MM.1S (cell line): ENCODE data around the gene MINDY4.

Experiments
- DNase-seq: peaks from one replicate; pipeline ENCODE4 v3.0.0-alpha.2; 2015
- H2AFZ ChIP-seq: fragments of 300-600 bp; sonication (generic); 2 replicates; pipeline ENCODE4 v1.6.0; 2016; ENCODE audit warnings: antibody characterized with exemption, low read length
- H3F3A ChIP-seq: fragments of 300-600 bp; sonication (generic); 2 replicates; pipeline ENCODE4 v1.6.1; 2016; ENCODE audit warnings: mild to moderate bottlenecking, antibody characterized with exemption, low read length, moderate library complexity, mixed read lengths; ENCODE audit not compliant: insufficient read depth
- H3K27ac ChIP-seq: fragments of 300-600 bp; sonication (generic); 2 replicates; pipeline ENCODE4 v1.5.1; 2016; ENCODE audit warnings: mild to moderate bottlenecking, low read length
- H3K27me3 ChIP-seq: fragments of 300-600 bp; sonication (generic); replicated peaks from 2 replicates; pipeline ENCODE4 v1.6.0; 2016; ENCODE audit warnings: low read length; ENCODE audit not compliant: insufficient read depth
- H3K36me3 ChIP-seq: fragments of 300-600 bp; sonication (generic); replicated peaks from 2 replicates; pipeline ENCODE4 v1.6.1; 2016; ENCODE audit warnings: mild to moderate bottlenecking, low read length, mixed read lengths; ENCODE audit not compliant: insufficient read depth
- H3K4me1 ChIP-seq: fragments of 300-600 bp; sonication (generic); 2 replicates; pipeline ENCODE4 v1.6.1; 2016; ENCODE audit warnings: low read length, mixed read lengths
- H3K4me2 ChIP-seq: fragments of 300-600 bp; sonication (generic); 2 replicates; pipeline ENCODE4 v1.6.0; 2016; ENCODE audit warnings: low read depth, low read length
- H3K4me3 ChIP-seq: fragments of 300-600 bp; sonication (generic); 2 replicates; pipeline ENCODE4 v1.5.1; 2016; ENCODE audit warnings: low read length, mixed read lengths
- H3K79me2 ChIP-seq: fragments of 300-600 bp; sonication (generic); 2 replicates; pipeline ENCODE4 v1.6.1; 2016; ENCODE audit warnings: mixed run types, low read length, mixed read lengths
- H3K9ac ChIP-seq: fragments of 300-600 bp; sonication (generic); 2 replicates; pipeline ENCODE4 v1.6.1; 2016; ENCODE audit warnings: low read length, mixed read lengths
- H3K9me2 ChIP-seq: fragments of 300-600 bp; sonication (generic); replicated peaks from 2 replicates; pipeline ENCODE4 v1.6.1; 2016; ENCODE audit warnings: mild to moderate bottlenecking, low read length, mixed read lengths; ENCODE audit not compliant: insufficient read depth
- H3K9me3 ChIP-seq: fragments of 300-600 bp; sonication (generic); replicated peaks from 2 replicates; pipeline ENCODE4 v1.6.1; 2016; ENCODE audit warnings: mild to moderate bottlenecking, low read length, mixed read lengths; ENCODE audit not compliant: insufficient read depth
- H4K20me1 ChIP-seq: fragments of 300-600 bp; sonication (generic); 2 replicates; pipeline ENCODE4 v1.6.1; 2016; ENCODE audit warnings: mild to moderate bottlenecking, low read length, moderate library complexity, mixed read lengths; ENCODE audit not compliant: insufficient read depth
- EZH2 ChIP-seq: fragments of 300-600 bp; sonication (generic); optimal IDR thresholded peaks from 2 replicates; pipeline ENCODE3; 2017; ENCODE audit warnings: low read depth, mild to moderate bottlenecking, antibody characterized with exemption, low read length, mixed read lengths
- EZH2phosphoT487 ChIP-seq: fragments of 300-600 bp; sonication (generic); IDR thresholded peaks from 2 replicates; pipeline ENCODE4 v1.6.1; 2018; ENCODE audit warnings: antibody characterized with exemption, low read length
- TF ChIP-seq, protein P1 (sequence below): fragments of 300-600 bp; sonication (generic); IDR thresholded peaks from 2 replicates; pipeline ENCODE4 v1.5.1; 2016; ENCODE audit warnings: antibody characterized with exemption, low read length, mixed read lengths

MINDY4 gene

GRCh38 chr7:30890226-30890625 lies 119.0 kb downstream of the MINDY4 start:
- Histone ChIP-seq H3K36me3 (no peaks in the 10 kb centered on the region), H3K9me3 (no peaks in the 10 kb centered on the region), H3K4me1 (no peaks in the 10 kb centered on the region), H3K9me2 (no peaks in the 10 kb centered on the region), H3K4me2 (no peak overlapping the region), H3K27me3 (no peaks in the 10 kb centered on the region), H4K20me1 (no peaks in the 10 kb centered on the region), H3K9ac (no peak overlapping the region), H2AFZ (no peak overlapping the region), H3K27ac (no peak overlapping the region), H3K79me2 (no peaks in the 10 kb centered on the region), H3K4me3 (no peak overlapping the region), H3F3A (no peaks in the 10 kb centered on the region)
- DNase-seq, result no peak
- TF ChIP-seq, protein P1, sequence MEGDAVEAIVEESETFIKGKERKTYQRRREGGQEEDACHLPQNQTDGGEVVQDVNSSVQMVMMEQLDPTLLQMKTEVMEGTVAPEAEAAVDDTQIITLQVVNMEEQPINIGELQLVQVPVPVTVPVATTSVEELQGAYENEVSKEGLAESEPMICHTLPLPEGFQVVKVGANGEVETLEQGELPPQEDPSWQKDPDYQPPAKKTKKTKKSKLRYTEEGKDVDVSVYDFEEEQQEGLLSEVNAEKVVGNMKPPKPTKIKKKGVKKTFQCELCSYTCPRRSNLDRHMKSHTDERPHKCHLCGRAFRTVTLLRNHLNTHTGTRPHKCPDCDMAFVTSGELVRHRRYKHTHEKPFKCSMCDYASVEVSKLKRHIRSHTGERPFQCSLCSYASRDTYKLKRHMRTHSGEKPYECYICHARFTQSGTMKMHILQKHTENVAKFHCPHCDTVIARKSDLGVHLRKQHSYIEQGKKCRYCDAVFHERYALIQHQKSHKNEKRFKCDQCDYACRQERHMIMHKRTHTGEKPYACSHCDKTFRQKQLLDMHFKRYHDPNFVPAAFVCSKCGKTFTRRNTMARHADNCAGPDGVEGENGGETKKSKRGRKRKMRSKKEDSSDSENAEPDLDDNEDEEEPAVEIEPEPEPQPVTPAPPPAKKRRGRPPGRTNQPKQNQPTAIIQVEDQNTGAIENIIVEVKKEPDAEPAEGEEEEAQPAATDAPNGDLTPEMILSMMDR, result no peak
- TF ChIP-seq EZH2, result no peak
- TF ChIP-seq EZH2phosphoT487, result no peak

DNA sequence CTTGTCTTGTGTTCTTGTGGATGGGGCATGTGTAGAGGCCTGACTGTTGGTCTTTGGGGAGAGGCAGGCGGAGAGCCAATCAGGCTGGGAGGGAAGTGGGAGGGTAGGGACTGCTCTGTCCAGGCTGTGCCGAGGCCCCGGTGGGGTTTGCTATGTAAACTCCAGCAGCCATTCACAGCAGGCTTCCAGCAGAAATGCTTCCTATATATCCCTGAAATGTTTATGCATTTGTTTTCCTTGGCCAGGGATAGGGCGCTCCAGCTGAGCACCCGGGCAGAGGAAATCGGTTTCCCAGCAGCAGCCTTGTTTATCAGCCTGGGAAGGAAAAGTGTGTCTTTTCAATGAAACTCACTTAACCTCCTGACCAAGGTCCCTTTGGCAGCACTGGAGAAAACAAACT lies 122.1 kb downstream of the MINDY4 start:
- Histone ChIP-seq H3K9me2 (no peaks in the 10 kb centered on the region), H3K9me3 (no peaks in the 10 kb centered on the region), H3K4me2 (no peak overlapping the region), H3K4me3 (no peak overlapping the region), H3K79me2 (no peaks in the 10 kb centered on the region), H2AFZ (no peak overlapping the region), H3K27ac (no peak overlapping the region), H4K20me1 (no peaks in the 10 kb centered on the region), H3K9ac (no peak overlapping the region), H3F3A (no peaks in the 10 kb centered on the region), H3K4me1 (no peaks in the 10 kb centered on the region), H3K36me3 (no peaks in the 10 kb centered on the region), H3K27me3 (no peaks in the 10 kb centered on the region)
- DNase-seq, result no peak
- TF ChIP-seq, protein P1, result no peak
- no peak for TF ChIP-seq EZH2
- TF ChIP-seq EZH2phosphoT487, result no peak

DNA sequence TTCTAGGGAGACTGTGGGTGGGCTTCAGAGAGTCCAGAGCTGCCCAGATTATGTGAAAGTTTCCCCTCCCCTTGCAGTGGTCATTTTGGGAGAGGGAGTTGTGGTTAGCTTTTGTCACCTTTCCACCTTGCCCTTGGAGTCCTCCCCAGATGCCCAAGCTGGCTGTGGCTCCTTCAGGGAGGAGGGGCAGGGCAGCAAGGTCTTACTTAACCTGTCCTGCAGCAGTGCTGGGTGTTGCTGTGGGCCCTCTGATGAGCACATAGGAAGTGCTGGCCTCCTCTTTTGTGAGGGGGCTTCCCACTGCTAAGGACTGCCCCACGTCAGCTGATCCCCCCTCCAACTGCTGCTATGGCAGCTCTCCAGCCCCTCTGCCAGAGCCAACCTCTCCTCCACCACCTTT lies 122.8 kb downstream of the MINDY4 start:
- Histone ChIP-seq H3K4me3 (no peak overlapping the region), H3K27me3 (no peaks in the 10 kb centered on the region), H3K4me1 (no peaks in the 10 kb centered on the region), H3K36me3 (no peaks in the 10 kb centered on the region), H3F3A (no peaks in the 10 kb centered on the region), H3K27ac (no peak overlapping the region), H3K79me2 (no peaks in the 10 kb centered on the region), H3K4me2 (no peak overlapping the region), H3K9ac (no peak overlapping the region), H3K9me3 (no peaks in the 10 kb centered on the region), H2AFZ (no peak overlapping the region), H4K20me1 (no peaks in the 10 kb centered on the region), H3K9me2 (no peaks in the 10 kb centered on the region)
- TF ChIP-seq EZH2phosphoT487 (no peak), EZH2 (no peak)
- TF ChIP-seq, protein P1, result no peak
- no peak for DNase-seq
